SH-SY5Y (cell line): ENCODE measurements around the gene COX4I1.

ENCODE experiments used
- GATA2 ChIP-seq: IDR thresholded peaks from 2 replicates; pipeline ENCODE4 v1.6.1; 2011; ENCODE audit warnings: mild to moderate bottlenecking, low read depth, low read length
- GATA3 ChIP-seq: IDR thresholded peaks from 2 replicates; pipeline ENCODE4 v1.6.1; 2011; ENCODE audit warnings: low read depth, mild to moderate bottlenecking, low read length, moderate library complexity

COX4I1 gene

DNA sequence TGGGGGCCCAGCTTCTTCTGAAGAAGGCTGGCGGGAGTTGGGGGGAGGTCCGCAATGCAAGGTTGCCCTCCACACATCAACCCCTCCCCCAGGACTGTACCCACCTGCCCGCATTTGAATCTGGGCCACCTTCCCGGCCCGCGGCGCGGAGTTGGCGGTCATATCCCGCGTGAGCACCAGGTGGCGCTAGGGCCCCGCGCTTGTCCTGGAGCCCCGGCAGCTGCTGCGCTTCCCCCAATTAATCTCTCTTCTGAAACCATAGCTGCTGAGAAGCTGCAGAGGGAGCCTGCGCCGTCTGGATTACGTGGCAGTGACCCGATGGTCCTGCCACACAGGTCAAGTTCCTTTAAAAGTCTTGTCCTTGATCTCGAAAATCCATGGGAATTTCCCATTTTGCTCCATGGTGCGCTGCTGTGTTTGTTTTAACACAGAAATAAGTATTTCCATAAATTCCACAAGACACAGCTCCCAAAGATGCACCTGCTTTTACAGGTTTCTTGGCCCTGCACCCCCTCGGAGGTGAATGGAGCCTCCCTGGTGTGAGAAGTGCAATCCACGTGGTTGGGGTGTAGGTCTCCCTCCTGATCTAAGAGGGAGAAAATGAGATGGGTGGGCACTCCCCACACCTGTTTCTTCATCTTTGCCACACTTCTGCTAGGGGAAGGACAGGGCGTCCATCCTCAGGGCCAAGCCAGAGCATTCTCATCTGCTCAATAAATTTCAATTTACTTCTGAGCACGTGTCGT lies 22.1 kb downstream of the COX4I1 start:
- TF ChIP-seq GATA3 (no peak), GATA2 (no peak)

- TF ChIP-seq GATA2 (no peak), GATA3 (no peak)
Observed at GRCh38 chr16:85822145-85822544, 22.6 kb downstream of the COX4I1 start.

GRCh38 chr16:85823328-85823920 lies 23.9 kb downstream of the COX4I1 start:
- no peak for TF ChIP-seq GATA2

DNA sequence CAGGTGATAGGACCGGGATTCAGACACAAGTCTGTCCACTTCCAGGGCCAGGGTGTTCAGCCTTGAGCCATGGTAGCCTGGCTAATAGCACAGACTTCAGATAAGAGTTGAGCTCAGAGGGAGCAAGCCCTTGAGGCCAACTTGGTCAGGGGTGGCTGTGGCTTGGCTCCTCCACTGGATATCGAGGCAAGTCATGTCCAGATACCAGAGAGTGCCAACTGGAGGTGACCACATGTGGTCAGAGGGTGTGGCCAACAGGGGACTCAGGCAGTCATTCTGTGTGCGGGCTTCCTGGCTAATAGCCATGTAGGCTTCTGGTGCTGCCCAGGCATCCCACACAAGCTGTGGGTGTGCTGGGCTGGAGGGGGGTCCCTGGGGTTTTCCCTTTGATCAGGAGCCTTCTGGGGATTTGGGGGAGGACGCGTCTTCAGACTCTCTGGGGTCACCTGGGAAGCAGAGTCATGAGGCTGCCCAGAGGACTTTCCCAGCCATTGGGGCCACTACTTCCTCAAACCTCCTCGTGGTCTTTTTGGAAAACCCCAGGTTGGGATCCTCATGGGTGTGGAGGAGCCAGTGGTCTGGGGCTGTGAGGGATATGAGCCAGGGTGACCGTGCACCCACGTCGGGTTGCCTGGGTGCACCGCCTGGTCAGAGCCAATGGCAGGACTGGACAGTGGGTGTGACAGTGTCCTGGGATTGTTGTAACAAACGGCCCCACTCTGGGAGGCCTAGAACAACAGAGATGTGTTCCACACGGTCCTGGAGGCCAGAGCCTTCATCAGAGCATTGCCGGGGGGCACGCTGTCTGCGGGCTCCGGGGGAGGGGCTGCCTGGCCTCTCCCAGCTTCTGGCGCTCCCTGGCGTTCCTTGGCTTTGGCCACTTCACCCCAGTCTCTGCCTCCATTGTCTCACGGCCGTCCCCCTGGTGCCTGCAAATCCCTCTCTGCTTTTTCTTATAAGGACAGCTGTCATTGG lies 25.0 kb downstream of the COX4I1 start:
- no peak for TF ChIP-seq GATA3
- no peak for TF ChIP-seq GATA2

- TF ChIP-seq GATA3 (no peak), GATA2 (no peak)
Observed at GRCh38 chr16:85825326-85825725, 25.8 kb downstream of the COX4I1 start.

- TF ChIP-seq GATA2 (no peak), GATA3 (no peak)
Observed at GRCh38 chr16:85826686-85827247, 27.3 kb downstream of the COX4I1 start.

DNA sequence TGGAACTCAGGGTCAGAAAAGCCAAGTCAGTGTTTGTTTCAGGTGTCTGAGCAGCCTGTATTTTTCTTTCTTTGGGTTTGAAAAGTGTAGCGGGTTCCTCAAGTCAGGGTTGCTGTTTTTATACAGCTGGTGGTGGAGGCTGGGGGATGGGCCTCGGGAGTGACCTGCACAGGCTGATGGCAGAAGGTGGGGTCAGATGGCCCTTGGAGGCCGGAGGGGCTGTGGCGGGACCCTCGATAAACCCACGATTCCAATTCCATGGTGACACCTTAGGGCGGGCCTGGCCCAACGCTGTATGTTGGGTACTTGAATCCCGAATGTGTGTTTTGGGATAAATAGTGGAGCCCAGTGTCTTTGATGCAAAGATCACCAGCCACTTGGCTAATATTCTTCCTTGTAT lies 28.7 kb downstream of the COX4I1 start:
- TF ChIP-seq GATA2 (no peak), GATA3 (no peak)

DNA sequence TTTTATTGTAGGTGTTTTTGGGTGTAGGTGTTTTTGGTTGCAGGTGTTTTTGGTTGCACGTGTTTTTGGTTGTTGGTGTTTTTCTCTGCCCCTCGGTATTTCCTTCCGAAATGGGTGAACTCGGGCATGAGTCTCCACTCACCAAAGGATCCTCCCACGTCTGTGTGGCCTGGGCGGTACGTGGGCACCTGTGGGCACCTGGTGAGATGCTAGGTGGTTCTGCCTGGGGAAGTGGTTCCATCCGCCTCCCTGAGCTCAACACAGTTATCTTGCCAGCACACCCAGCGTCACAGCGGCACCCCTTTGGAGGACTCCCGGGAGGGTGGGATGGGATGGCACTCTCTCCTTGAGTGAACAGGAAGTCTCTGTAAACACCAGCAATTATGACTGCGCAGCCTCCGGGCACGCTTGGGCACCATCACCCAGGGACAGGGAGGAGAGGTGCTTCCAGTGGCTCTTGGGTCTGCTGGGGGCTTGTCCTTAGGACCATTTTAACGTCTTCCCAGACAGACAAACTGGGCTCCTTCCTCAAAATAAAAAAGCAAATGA lies 29.8 kb downstream of the COX4I1 start:
- TF ChIP-seq GATA2 (no peak), GATA3 (no peak)

GRCh38 chr16:85829751-85830445 lies 30.4 kb downstream of the COX4I1 start:
- no peak for TF ChIP-seq GATA3
- no peak for TF ChIP-seq GATA2

- TF ChIP-seq GATA3 (no peak), GATA2 (no peak)
Observed at GRCh38 chr16:85830821-85831220, 31.3 kb downstream of the COX4I1 start.

- no peak for TF ChIP-seq GATA2
- TF ChIP-seq GATA3 = no peak
Observed at GRCh38 chr16:85832570-85833218, 33.2 kb downstream of the COX4I1 start.

GRCh38 chr16:85833219-85833920 lies 33.9 kb downstream of the COX4I1 start:
- TF ChIP-seq GATA3 (no peak), GATA2 (no peak)

DNA sequence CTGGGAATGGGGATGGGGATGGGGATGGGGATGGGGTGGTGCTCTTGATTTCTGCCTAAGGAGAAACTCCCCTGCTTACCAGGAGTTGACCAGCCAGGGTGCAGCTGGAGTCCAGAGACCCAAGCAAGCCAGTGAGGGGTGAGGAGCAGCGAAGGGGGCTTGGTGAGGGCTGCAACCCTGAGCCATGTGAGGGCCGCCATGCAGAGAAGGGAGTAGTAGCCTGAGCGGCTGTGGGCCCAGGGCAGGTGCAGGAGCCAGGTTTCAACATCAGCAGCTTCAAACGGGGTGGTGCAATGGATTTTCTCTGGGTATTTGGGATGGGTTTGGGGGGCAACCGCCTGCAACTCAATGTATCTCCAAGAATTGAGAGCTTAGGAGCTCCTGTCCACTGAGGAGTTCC lies 35.2 kb downstream of the COX4I1 start:
- TF ChIP-seq GATA3 (no peak), GATA2 (no peak)
